ENCODE measurements around the gene SLC9A4. TPM values are rescaled to one million over a fixed set of nuclear protein-coding genes. Genes with fewer than 3 reads are reported as not detected.

The SLC9A4 gene
- total RNA-seq, 5 donors from 2014 or later (not counting 1 experiment from before 2014, with no cell fraction given) = 0.09 to 0.13 TPM; not detected in 3

- no peak overlapping the region for H3K4me3 ChIP-seq (ENCODE audit: control insufficient read depth in 1 of 2, extremely low read depth in 1 of 2, low read length in 1 of 2)
- H3K4me1 Mint-ChIP-seq = peaks cover 12 to 65% (median 34%) of the 10 kb centered on the region in 3 donors
- no peaks in the 10 kb centered on the region for H3K9me3 ChIP-seq
- DNase-seq (no peak), ATAC-seq (replicated peaks in 1 of 4) (no peak)
- no peak overlapping the region for H3K27ac ChIP-seq (ENCODE audit: low read length)
- H3K4me1 ChIP-seq (ENCODE audit: control insufficient read depth in 1 of 2, extremely low read depth in 1 of 2, insufficient read depth in 2 of 2, low read length in 2 of 2) = peaks cover 5% of the 10 kb centered on the region in 2 experiments
- H3K27me3 ChIP-seq (replicated peaks in 1 of 2; ENCODE audit: control insufficient read depth in 2 of 2, extremely low read depth in 1 of 2, insufficient read depth in 2 of 2, low read length in 1 of 2) = no peaks in the 10 kb centered on the region
- H3K36me3 ChIP-seq (ENCODE audit: control insufficient read depth in 2 of 2, extremely low read depth in 1 of 2, insufficient read depth in 1 of 2, low read length in 1 of 2) = no peaks in the 10 kb centered on the region
- H3K27me3 Mint-ChIP-seq = no peaks in the 10 kb centered on the region
- no peak overlapping the region for H3K27ac Mint-ChIP-seq
- ChIA-PET POLR2A (interaction anchor here in 1 of 2 donors (0.5 kb wide), 1 partner anchor 581 kb away, joined by 4 read pairs; no protein-coding TSS in a partner anchor), CTCF (interaction anchor here (1.1 to 1.5 kb wide), 3 partner anchors 10 to 192 kb away, joined by 3 to 5 read pairs (median 3); no protein-coding TSS in a partner anchor)
- peaks cover 3% of the 10 kb centered on the region for H3K36me3 Mint-ChIP-seq
- H3K9me3 Mint-ChIP-seq = no peaks in the 10 kb centered on the region
- no peak overlapping the region for H3K4me3 Mint-ChIP-seq
- 100% methylated on average over 2 of the region's 2 CpGs for WGBS (ENCODE audit: insufficient coverage)
Measured at GRCh38 chr2:102432386-102432785, 40.6 kb upstream of the SLC9A4 start.

GRCh38 chr2:102433973-102434654 lies 38.9 kb upstream of the SLC9A4 start:
- no peak overlapping the region for H3K27ac ChIP-seq (ENCODE audit: low read length)
- CTCF ChIA-PET = interaction anchor here (0.5 to 1.5 kb wide), 4 partner anchors 8 to 565 kb away, joined by 3 to 6 read pairs (median 4); no protein-coding TSS in a partner anchor
- H3K4me1 Mint-ChIP-seq = peaks cover 12 to 52% (median 34%) of the 10 kb centered on the region in 3 donors
- no peak for DNase-seq
- no peak for ATAC-seq (replicated peaks in 1 of 4)
- H3K27me3 ChIP-seq (replicated peaks in 1 of 2; ENCODE audit: control insufficient read depth in 2 of 2, extremely low read depth in 1 of 2, insufficient read depth in 2 of 2, low read length in 1 of 2) = no peaks in the 10 kb centered on the region
- no peak overlapping the region for H3K4me3 Mint-ChIP-seq
- POLR2A ChIA-PET = no interaction called here
- 100% methylated on average over 3 of the region's 4 CpGs for WGBS (ENCODE audit: insufficient coverage)
- H3K27me3 Mint-ChIP-seq = no peaks in the 10 kb centered on the region
- peaks cover 5% of the 10 kb centered on the region in 2 experiments for H3K4me1 ChIP-seq (ENCODE audit: control insufficient read depth in 1 of 2, extremely low read depth in 1 of 2, insufficient read depth in 2 of 2, low read length in 2 of 2)
- H3K27ac Mint-ChIP-seq = no peak overlapping the region
- H3K4me3 ChIP-seq (ENCODE audit: control insufficient read depth in 1 of 2, extremely low read depth in 1 of 2, low read length in 1 of 2) = no peak overlapping the region
- H3K36me3 ChIP-seq (ENCODE audit: control insufficient read depth in 2 of 2, extremely low read depth in 1 of 2, insufficient read depth in 1 of 2, low read length in 1 of 2) = no peaks in the 10 kb centered on the region
- no peaks in the 10 kb centered on the region for H3K9me3 ChIP-seq
- peaks cover 3% of the 10 kb centered on the region for H3K36me3 Mint-ChIP-seq
- H3K9me3 Mint-ChIP-seq = no peaks in the 10 kb centered on the region

- 57% methylated on average over 1 of the region's 2 CpGs for WGBS (ENCODE audit: insufficient coverage)
- H3K27me3 ChIP-seq (replicated peaks in 1 of 2; ENCODE audit: control insufficient read depth in 2 of 2, extremely low read depth in 1 of 2, insufficient read depth in 2 of 2, low read length in 1 of 2) = no peaks in the 10 kb centered on the region
- no peaks in the 10 kb centered on the region for H3K36me3 ChIP-seq (ENCODE audit: control insufficient read depth in 2 of 2, extremely low read depth in 1 of 2, insufficient read depth in 1 of 2, low read length in 1 of 2)
- Mint-ChIP-seq H3K36me3 (peaks cover 3% of the 10 kb centered on the region), H3K27me3 (no peaks in the 10 kb centered on the region), H3K4me3 (no peak overlapping the region), H3K9me3 (no peaks in the 10 kb centered on the region), H3K4me1 (peaks cover 12 to 45% (median 31%) of the 10 kb centered on the region in 3 donors), H3K27ac (peak overlapping the region in 1 of 2 donors; percentile 13)
- DNase-seq (no peak), ATAC-seq (replicated peaks in 1 of 4) (no peak)
- ChIA-PET CTCF (interaction anchor here in 1 of 2 donors (0.7 kb wide), 1 partner anchor 359 kb away, joined by 3 read pairs; no protein-coding TSS in a partner anchor), POLR2A (no interaction called here)
- H3K4me1 ChIP-seq (ENCODE audit: control insufficient read depth in 1 of 2, extremely low read depth in 1 of 2, insufficient read depth in 2 of 2, low read length in 2 of 2) = peaks cover 5% of the 10 kb centered on the region in 2 experiments
- no peak overlapping the region for H3K27ac ChIP-seq (ENCODE audit: low read length)
- H3K4me3 ChIP-seq (ENCODE audit: control insufficient read depth in 1 of 2, extremely low read depth in 1 of 2, low read length in 1 of 2) = no peak overlapping the region
- no peaks in the 10 kb centered on the region for H3K9me3 ChIP-seq
Measured at GRCh38 chr2:102434655-102435381, 38.2 kb upstream of the SLC9A4 start.

- H3K27ac Mint-ChIP-seq = no peak overlapping the region
Measured at GRCh38 chr2:102435741-102436140, 37.3 kb upstream of the SLC9A4 start.

GRCh38 chr2:102436323-102436722 lies 36.7 kb upstream of the SLC9A4 start:
- DNase-seq (peak in 1 of 35 experiments; percentile 37), ATAC-seq (replicated peaks in 1 of 4) (no peak)
- no peaks in the 10 kb centered on the region for H3K9me3 Mint-ChIP-seq
- ChIA-PET CTCF (interaction anchor here in 1 of 2 donors (0.7 kb wide), 1 partner anchor 32 kb away, joined by 4 read pairs; no protein-coding TSS in a partner anchor), POLR2A (interaction anchor here in 1 of 2 donors (0.7 to 1.1 kb wide), 2 partner anchors 10 to 73 kb away, joined by 3 read pairs; no protein-coding TSS in a partner anchor)
- no peaks in the 10 kb centered on the region for H3K9me3 ChIP-seq
- H3K4me3 Mint-ChIP-seq = no peak overlapping the region
- H3K27ac Mint-ChIP-seq = peak overlapping the region in 1 of 2 donors; percentile 33
- H3K27me3 Mint-ChIP-seq = no peaks in the 10 kb centered on the region
- no peak overlapping the region for H3K27ac ChIP-seq (ENCODE audit: low read length)
- H3K27me3 ChIP-seq (replicated peaks in 1 of 2; ENCODE audit: control insufficient read depth in 2 of 2, extremely low read depth in 1 of 2, insufficient read depth in 2 of 2, low read length in 1 of 2) = no peaks in the 10 kb centered on the region
- no CpG with 5 or more reads among the region's 3 CpGs for WGBS (ENCODE audit: insufficient coverage)
- peaks cover 12 to 31% (median 26%) of the 10 kb centered on the region in 3 donors for H3K4me1 Mint-ChIP-seq
- peaks cover 5% of the 10 kb centered on the region in 2 experiments for H3K4me1 ChIP-seq (ENCODE audit: control insufficient read depth in 1 of 2, extremely low read depth in 1 of 2, insufficient read depth in 2 of 2, low read length in 2 of 2)
- H3K36me3 Mint-ChIP-seq = peaks cover 3% of the 10 kb centered on the region
- H3K36me3 ChIP-seq (ENCODE audit: control insufficient read depth in 2 of 2, extremely low read depth in 1 of 2, insufficient read depth in 1 of 2, low read length in 1 of 2) = no peaks in the 10 kb centered on the region
- H3K4me3 ChIP-seq (ENCODE audit: control insufficient read depth in 1 of 2, extremely low read depth in 1 of 2, low read length in 1 of 2) = no peak overlapping the region

More at GRCh38 chr2:102435741-102436140, 37.3 kb upstream of the SLC9A4 start:
- Histone ChIP-seq H3K27me3 (replicated peaks in 1 of 2; ENCODE audit: control insufficient read depth in 2 of 2, extremely low read depth in 1 of 2, insufficient read depth in 2 of 2, low read length in 1 of 2) (no peaks in the 10 kb centered on the region), H3K36me3 (ENCODE audit: control insufficient read depth in 2 of 2, extremely low read depth in 1 of 2, insufficient read depth in 1 of 2, low read length in 1 of 2) (no peaks in the 10 kb centered on the region), H3K4me3 (ENCODE audit: control insufficient read depth in 1 of 2, extremely low read depth in 1 of 2, low read length in 1 of 2) (no peak overlapping the region), H3K27ac (ENCODE audit: low read length) (no peak overlapping the region), H3K9me3 (no peaks in the 10 kb centered on the region), H3K4me1 (ENCODE audit: control insufficient read depth in 1 of 2, extremely low read depth in 1 of 2, insufficient read depth in 2 of 2, low read length in 2 of 2) (peaks cover 5% of the 10 kb centered on the region in 2 experiments)
- no CpG with 5 or more reads among the region's 2 CpGs for WGBS (ENCODE audit: insufficient coverage)
- DNase-seq (no peak), ATAC-seq (replicated peaks in 1 of 4) (no peak)
- H3K27me3 Mint-ChIP-seq = no peaks in the 10 kb centered on the region
- ChIA-PET CTCF (interaction anchor here in 1 of 2 donors (0.7 kb wide), 1 partner anchor 31 kb away, joined by 4 read pairs; no protein-coding TSS in a partner anchor), POLR2A (no interaction called here)
- H3K4me3 Mint-ChIP-seq = no peak overlapping the region
- H3K36me3 Mint-ChIP-seq = peaks cover 3% of the 10 kb centered on the region
- no peaks in the 10 kb centered on the region for H3K9me3 Mint-ChIP-seq
- H3K4me1 Mint-ChIP-seq = peaks cover 12 to 36% (median 28%) of the 10 kb centered on the region in 3 donors

GRCh38 chr2:102437122-102437521 lies 35.9 kb upstream of the SLC9A4 start:
- ChIA-PET CTCF (no interaction called here), POLR2A (interaction anchor here in 1 of 2 donors (0.7 to 1.1 kb wide), 2 partner anchors 11 to 74 kb away, joined by 3 read pairs; no protein-coding TSS in a partner anchor)
- Mint-ChIP-seq H3K4me1 (peaks cover 12 to 26% (median 23%) of the 10 kb centered on the region in 3 donors), H3K4me3 (no peak overlapping the region), H3K36me3 (peaks cover 3% of the 10 kb centered on the region), H3K27ac (peak overlapping the region in 1 of 2 donors; percentile 50), H3K9me3 (no peaks in the 10 kb centered on the region), H3K27me3 (no peaks in the 10 kb centered on the region)
- ATAC-seq (replicated peaks in 1 of 4) (no peak), DNase-seq (no peak)
- Histone ChIP-seq H3K4me3 (ENCODE audit: control insufficient read depth in 1 of 2, extremely low read depth in 1 of 2, low read length in 1 of 2) (no peak overlapping the region), H3K27ac (ENCODE audit: low read length) (no peak overlapping the region), H3K9me3 (no peaks in the 10 kb centered on the region), H3K36me3 (ENCODE audit: control insufficient read depth in 2 of 2, extremely low read depth in 1 of 2, insufficient read depth in 1 of 2, low read length in 1 of 2) (no peaks in the 10 kb centered on the region), H3K27me3 (replicated peaks in 1 of 2; ENCODE audit: control insufficient read depth in 2 of 2, extremely low read depth in 1 of 2, insufficient read depth in 2 of 2, low read length in 1 of 2) (no peaks in the 10 kb centered on the region), H3K4me1 (ENCODE audit: control insufficient read depth in 1 of 2, extremely low read depth in 1 of 2, insufficient read depth in 2 of 2, low read length in 2 of 2) (peaks cover 5% of the 10 kb centered on the region in 2 experiments)
- WGBS (ENCODE audit: insufficient coverage) = 55% methylated on average over 3 of the region's 4 CpGs
